ENCODE results near the gene TULP1.

- no peak for TF ChIP-seq EZH2 (IDR thresholded peaks at IDR 0.05; ENCODE audit: low read depth, low read length, severe bottlenecking)
- TF ChIP-seq POLR2AphosphoS5 (IDR thresholded peaks at IDR 0.05; ENCODE audit: low read depth, low read length), result peak; percentile 100
- peak in 2 of 3 experiments; percentile 90 to 97; a peak in 3 of 4 replicates for TF ChIP-seq CTCF (IDR thresholded peaks at IDR 0.05; ENCODE audit: control extremely low read depth in 1 of 3, insufficient read depth in 1 of 3, low read depth in 1 of 3, low read length in 3 of 3)
- TF ChIP-seq USF2 (IDR thresholded peaks at IDR 0.05; ENCODE audit: low read length), result no peak
- no peak for TF ChIP-seq KDM5A (IDR thresholded peaks at IDR 0.05; ENCODE audit: low read length)
- TF ChIP-seq CEBPB (IDR thresholded peaks at IDR 0.05; ENCODE audit: low read depth, low read length), result no peak
- TF ChIP-seq TEAD4 (IDR thresholded peaks at IDR 0.05; ENCODE audit: low read depth, low read length), result 0 out of 2 replicates have a peak, but pooled peaks have one; percentile 1
- TF ChIP-seq POLR2A (IDR thresholded peaks at IDR 0.05; ENCODE audit: control extremely low read depth in 1 of 2, low read depth in 2 of 2, low read length in 2 of 2), result peak in 1 of 2 experiments; percentile 100; a peak in 2 of 3 replicates
Measured at GRCh38 chr6:35468181-35468979, 44.3 kb downstream of the TULP1 start, which contains the start of gene RPL10A.
